ENCODE data around the gene PRSS23.
"Not testable (repeated sequence)": the region's sequence is repeated elsewhere in the genome, so short reads cannot be mapped to it uniquely, and the experiment has no call there.

Gene PRSS23, protein sequence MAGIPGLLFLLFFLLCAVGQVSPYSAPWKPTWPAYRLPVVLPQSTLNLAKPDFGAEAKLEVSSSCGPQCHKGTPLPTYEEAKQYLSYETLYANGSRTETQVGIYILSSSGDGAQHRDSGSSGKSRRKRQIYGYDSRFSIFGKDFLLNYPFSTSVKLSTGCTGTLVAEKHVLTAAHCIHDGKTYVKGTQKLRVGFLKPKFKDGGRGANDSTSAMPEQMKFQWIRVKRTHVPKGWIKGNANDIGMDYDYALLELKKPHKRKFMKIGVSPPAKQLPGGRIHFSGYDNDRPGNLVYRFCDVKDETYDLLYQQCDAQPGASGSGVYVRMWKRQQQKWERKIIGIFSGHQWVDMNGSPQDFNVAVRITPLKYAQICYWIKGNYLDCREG

GRCh38 chr11:86800076-86800959 is at the start of gene PRSS23:
Gene PRSS23 (plus strand): TSS chr11:86800542. CDS start chr11:86807644, 7,102 bp downstream.
- DNase-seq, result no peak

- no peak for DNase-seq
These were observed 46.9 kb upstream of the PRSS23 start for GRCh38 chr11:86753459-86753858.

- DNase-seq, result no peak
These were observed 45.2 kb upstream of the PRSS23 start for GRCh38 chr11:86755146-86755545.

DNA sequence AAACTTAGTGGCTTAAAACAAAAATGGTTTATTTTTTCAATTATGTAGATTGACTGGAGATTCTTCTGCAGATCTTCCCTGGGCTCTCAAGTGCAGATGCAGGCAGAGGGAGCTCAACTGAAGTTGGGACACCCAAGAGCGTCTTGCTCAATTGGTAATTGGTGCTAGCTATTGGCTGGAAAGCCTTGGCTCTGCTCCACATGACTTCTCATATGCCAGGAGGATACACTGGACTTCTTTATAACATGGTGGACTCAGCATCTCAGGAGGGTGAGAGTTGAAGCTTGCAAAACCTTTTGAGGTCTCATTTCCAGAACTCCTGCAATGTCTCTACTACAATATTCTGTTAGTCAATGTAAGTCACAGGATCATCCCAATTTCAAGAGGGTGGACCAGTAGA is 42.2 kb upstream of the PRSS23 start:
- DNase-seq, result no peak

DNA sequence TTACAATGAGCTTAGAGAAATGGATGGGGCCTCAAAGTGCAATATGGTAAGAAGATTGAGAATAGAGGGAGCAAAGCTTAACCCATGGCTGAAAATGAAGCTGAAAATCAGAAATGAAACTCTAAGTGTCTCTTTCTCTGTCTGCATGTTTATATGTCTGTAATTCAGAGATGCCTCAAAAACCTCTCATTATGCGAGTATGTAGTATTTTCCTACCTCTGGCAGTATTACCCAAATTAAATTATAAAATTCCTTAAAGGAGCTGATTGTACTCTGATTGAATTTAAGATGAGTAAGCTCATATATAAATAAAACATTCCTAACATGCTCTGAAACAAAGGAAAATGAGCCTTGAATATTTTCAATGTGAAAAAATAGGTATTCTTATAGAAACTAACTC is 39.8 kb upstream of the PRSS23 start:
- no peak for DNase-seq

DNA sequence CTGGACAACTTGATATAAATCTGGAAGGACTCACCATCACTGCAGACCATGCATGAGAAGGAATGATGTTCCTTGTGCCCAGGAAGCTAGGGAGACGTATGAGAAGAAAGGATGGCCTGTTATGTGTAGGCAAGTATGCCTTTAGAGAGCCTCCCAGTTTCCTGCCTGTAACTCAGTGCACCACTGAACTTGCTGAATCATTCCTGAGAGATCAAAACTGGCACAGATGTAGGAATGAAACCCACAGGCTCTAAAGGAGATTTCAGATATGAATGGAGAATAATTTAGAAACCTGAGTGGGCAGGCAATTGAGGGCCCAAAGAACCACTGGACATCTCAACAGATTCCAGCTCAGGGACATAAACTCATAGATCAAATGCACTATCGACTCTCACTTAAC is 38.4 kb upstream of the PRSS23 start:
- DNase-seq, result no peak

DNA sequence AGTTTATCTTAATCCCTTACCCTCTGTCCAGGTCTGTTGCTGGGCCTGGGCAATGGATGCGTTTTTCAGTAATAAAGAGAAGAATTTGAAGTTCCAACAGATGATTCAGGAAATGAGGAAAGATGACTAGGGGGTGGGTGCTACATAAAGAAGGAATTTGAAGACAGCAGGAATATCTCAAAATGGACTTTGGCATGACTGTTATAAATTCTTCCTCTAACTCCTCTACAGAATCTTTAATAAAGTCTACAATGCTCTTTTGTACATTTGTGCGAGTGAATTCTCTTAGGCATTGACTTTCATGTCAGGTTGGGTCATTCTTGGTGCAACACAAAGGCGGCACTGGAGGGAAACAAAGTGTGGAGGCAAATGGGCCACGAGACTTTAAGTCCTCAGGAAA is 35.1 kb upstream of the PRSS23 start:
- DNase-seq, result no peak

DNA sequence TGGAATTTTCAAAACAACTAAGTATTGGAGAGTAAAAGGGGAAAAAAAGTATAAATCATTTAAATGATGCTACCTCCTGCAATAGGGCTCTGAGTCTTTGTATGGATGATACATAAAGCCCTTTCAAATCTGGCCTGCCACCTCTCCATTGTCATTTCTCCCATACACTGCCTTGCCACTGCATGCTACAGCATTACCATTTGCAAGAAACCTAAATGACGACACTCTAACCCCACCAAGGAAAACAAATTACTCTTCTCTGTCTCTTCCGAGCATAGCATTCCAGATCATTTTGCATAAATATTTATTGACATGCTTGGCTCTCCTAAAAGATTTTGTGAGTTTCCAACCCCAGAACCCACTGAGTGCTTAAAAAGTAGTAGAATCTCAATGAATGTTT is 34.5 kb upstream of the PRSS23 start:
- no peak for DNase-seq

DNA sequence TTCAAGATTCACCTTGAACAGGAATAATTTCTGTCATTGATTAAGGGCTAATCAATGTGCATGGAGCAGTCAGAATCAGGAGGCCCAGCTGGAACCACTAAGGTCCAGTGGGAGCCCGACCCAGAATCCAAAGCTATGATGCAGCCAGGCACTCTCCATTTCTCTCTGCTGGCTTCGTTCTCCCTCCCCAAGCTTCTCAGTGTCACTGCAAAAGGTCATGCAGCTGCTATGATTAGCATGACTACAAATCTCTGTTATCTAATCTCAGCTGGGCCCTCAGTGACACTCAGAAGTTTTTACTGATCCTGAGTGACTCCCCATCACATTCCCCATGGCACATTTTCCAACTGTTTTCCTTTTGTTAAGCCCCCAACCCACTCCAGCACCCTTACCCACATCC is 31.1 kb upstream of the PRSS23 start:
- no peak for DNase-seq

DNA sequence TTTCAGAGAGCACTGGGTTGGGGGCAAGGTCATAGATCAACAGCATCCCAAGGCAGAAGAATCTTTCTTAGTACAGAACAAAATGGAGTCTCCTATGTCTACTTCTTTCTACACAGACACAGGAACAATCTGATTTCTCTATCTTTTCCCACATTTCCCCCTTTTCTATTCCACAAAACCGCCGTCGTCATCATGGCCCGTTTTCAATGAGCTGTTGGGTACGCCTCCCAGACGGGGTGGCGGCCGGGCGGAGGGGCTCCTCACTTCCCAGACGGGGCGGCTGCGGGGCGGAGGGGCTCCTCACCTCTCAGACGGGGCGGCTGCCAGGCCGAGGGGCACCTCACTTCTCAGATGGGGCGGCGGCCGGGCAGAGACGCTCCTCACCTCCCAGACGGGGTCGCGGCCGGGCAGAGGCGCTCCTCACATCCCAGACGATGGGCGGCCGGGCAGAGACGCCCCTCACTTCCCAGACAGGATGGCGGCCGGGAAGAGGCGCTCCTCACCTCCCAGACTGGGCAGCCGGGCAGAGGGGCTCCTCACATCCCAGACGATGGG is 29.8 kb upstream of the PRSS23 start:
- DNase-seq, result not testable (repeated sequence)

GRCh38 chr11:86772999-86773398 is 27.3 kb upstream of the PRSS23 start:
- no peak for DNase-seq

GRCh38 chr11:86773513-86774252 is 26.7 kb upstream of the PRSS23 start:
- no peak for DNase-seq

GRCh38 chr11:86774417-86774816 is 25.9 kb upstream of the PRSS23 start:
- no peak for DNase-seq

- no peak for DNase-seq
These were observed 25.0 kb upstream of the PRSS23 start for GRCh38 chr11:86775361-86775760.

DNA sequence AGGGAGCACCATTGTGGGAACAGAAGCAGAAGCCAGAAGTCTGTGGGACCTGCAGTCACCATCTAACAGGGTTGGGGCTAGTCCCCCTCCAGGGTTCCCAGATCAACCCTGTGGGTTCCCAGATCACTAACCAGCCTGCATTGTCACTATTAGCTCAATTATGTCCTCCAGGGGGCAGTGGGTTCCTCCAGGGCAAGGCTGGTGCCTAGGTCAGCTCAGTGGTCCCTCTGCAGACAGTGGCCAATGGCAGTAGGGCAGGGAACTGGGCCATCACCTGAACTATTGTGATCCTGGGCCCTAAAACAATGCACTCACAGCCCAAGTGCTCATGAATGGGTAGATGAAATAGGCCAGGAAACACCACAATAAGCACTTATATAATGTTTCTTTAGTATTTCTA is 18.8 kb upstream of the PRSS23 start:
- DNase-seq, result no peak

GRCh38 chr11:86782742-86783141 is 17.6 kb upstream of the PRSS23 start:
- no peak for DNase-seq

DNA sequence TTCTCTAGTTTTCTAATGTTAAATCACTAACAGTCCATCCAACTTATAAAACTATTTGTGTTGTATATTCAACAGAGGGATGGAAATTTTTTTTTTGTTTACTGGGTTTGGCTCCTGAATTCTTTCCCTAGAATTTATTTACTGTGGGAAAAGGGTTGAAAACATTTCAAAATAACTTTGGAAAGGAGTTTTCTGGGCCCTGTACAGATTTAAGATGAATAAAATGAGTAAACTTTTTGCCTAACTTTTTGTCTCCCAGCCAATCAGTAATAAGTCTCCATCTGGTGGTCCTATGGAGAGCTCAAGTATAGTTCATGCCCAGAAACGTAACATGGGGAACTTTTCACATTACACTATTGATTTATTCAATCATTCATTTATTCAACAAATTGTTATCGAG is 16.7 kb upstream of the PRSS23 start:
- no peak for DNase-seq

GRCh38 chr11:86784241-86784681 is 16.1 kb upstream of the PRSS23 start:
- no peak for DNase-seq

DNA sequence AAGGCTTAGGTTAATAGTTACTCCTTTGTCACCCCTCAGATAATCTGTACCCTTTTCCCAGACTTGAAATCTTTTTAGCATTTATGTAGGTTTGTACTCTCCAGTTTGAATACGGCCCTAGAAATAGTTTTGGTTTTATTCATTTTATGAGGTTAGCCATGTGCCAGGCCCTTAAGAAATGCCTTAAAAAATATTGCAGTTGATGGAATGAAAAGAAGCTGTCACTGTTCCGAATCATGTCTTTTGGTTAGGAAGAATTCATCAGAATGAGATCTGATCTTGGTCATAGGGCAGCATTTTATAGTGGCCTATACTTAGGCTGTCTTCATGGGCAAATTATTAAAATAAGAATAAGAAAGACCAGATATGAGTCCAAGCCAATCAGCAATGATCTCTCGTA is 14.8 kb upstream of the PRSS23 start:
- DNase-seq, result no peak

DNA sequence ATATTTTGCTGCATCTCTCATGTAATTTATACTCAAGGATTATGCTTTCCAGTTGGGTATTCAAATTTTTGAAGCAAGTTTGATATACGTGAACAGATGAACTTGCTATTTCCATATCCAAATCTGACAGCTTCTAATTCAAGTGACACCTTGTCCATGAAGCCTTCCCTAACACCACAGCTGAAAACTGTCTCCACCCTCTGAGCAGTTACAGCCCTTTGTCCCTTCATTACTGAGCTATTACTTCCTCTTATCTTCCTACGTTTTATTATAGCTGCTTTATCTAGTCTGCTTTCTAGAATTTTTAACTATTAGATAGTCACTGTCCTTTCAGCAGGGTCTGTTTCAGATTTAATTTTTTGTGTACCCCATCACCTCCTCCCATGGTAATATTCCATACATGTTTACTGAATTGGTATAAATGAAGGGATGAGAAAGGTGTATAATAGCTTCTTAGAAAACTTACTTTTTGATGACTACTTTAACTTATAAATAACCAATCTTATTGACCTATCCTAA is 13.3 kb upstream of the PRSS23 start:
- no peak for DNase-seq

GRCh38 chr11:86787656-86788055 is 12.7 kb upstream of the PRSS23 start:
- no peak for DNase-seq

GRCh38 chr11:86790195-86790725 is 10.1 kb upstream of the PRSS23 start:
- no peak for DNase-seq
